GM18508 (cell line): ENCODE measurements around the gene DNM2.
A peak's percentile ranks its signal among the peaks of the same experiment; 100 is the strongest.
"Not testable (repeated sequence)": the region's sequence is repeated elsewhere in the genome, so short reads cannot be mapped to it uniquely, and the experiment has no call there.

Experiments
- ATAC-seq: cut with Tn5 transposase; IDR thresholded peaks from one replicate; pipeline ENCODE4 v1.9.1; 2021; ENCODE audit warnings: moderate number of reproducible peaks; ENCODE audit not compliant: insufficient read depth, unreplicated experiment

The DNM2 gene

GRCh38 chr19:10854350-10855089 is 136.6 kb downstream of the DNM2 start:
- ATAC-seq = no peak

- no peak for ATAC-seq
These were observed 138.1 kb downstream of the DNM2 start for GRCh38 chr19:10855879-10856522.

- not testable (repeated sequence) for ATAC-seq
These were observed 139.0 kb downstream of the DNM2 start for GRCh38 chr19:10856899-10857298.

GRCh38 chr19:10858204-10858828 is 140.4 kb downstream of the DNM2 start:
- no peak for ATAC-seq

GRCh38 chr19:10861103-10861651 is 143.3 kb downstream of the DNM2 start:
- ATAC-seq = no peak

GRCh38 chr19:10862561-10863106 is 144.8 kb downstream of the DNM2 start:
- no peak for ATAC-seq

- ATAC-seq = no peak
These were observed 145.3 kb downstream of the DNM2 start for GRCh38 chr19:10863107-10863717.

GRCh38 chr19:10864538-10864899 is 146.6 kb downstream of the DNM2 start:
- no peak for ATAC-seq

GRCh38 chr19:10866495-10866894 is 148.6 kb downstream of the DNM2 start:
- ATAC-seq = no peak

GRCh38 chr19:10868872-10869547 is 151.1 kb downstream of the DNM2 start:
- no peak for ATAC-seq

GRCh38 chr19:10869872-10870311 is 152.0 kb downstream of the DNM2 start:
- ATAC-seq = not testable (repeated sequence)

GRCh38 chr19:10870501-10870954 is 152.6 kb downstream of the DNM2 start:
- peak; percentile 2 for ATAC-seq

GRCh38 chr19:10870955-10871603 is 153.2 kb downstream of the DNM2 start, which contains the start of gene CARM1:
TSS of gene CARM1 (plus strand) at chr19:10871553. CDS start at chr19:10871703, 150 bp downstream.
- peak; percentile 43 for ATAC-seq

- no peak for ATAC-seq
These were observed 154.0 kb downstream of the DNM2 start for GRCh38 chr19:10871711-10872545.

- no peak for ATAC-seq
These were observed 154.7 kb downstream of the DNM2 start for GRCh38 chr19:10872546-10873107.

GRCh38 chr19:10874024-10874423 is 156.1 kb downstream of the DNM2 start:
- ATAC-seq = no peak

GRCh38 chr19:10876459-10877240 is 158.8 kb downstream of the DNM2 start:
- peak; percentile 39 for ATAC-seq
